Measurements from ENCODE around the gene UPF3A.
A peak's percentile ranks its signal among the peaks of the same experiment; 100 is the strongest.

The UPF3A gene

GRCh38 chr13:114264886-114265611 lies 16.4 kb upstream of the UPF3A start:
- no peaks in the 10 kb centered on the region for H3K4me1 ChIP-seq (ENCODE audit: control insufficient read depth, low read depth, low read length)
- no peak overlapping the region for H3K9ac ChIP-seq (ENCODE audit: low read length)
- no peak overlapping the region for H3K27ac ChIP-seq (ENCODE audit: low read length)
- no peak overlapping the region for H3K4me3 ChIP-seq (ENCODE audit: low read length)
- no peaks in the 10 kb centered on the region for H3K27me3 ChIP-seq (ENCODE audit: control insufficient read depth, insufficient read depth, low read length)
- H3K9me3 ChIP-seq (ENCODE audit: control insufficient read depth, low read depth, low read length): no peaks in the 10 kb centered on the region
- peaks cover 83% of the 10 kb centered on the region for H3K36me3 ChIP-seq (ENCODE audit: control insufficient read depth, low read depth, low read length)

GRCh38 chr13:114266241-114266640 lies 15.2 kb upstream of the UPF3A start:
- Histone ChIP-seq H3K27ac (ENCODE audit: low read length) (no peak overlapping the region), H3K9me3 (ENCODE audit: control insufficient read depth, low read depth, low read length) (no peaks in the 10 kb centered on the region), H3K9ac (ENCODE audit: low read length) (no peak overlapping the region), H3K4me3 (ENCODE audit: low read length) (no peak overlapping the region), H3K27me3 (ENCODE audit: control insufficient read depth, insufficient read depth, low read length) (no peaks in the 10 kb centered on the region), H3K36me3 (ENCODE audit: control insufficient read depth, low read depth, low read length) (peaks cover 75% of the 10 kb centered on the region), H3K4me1 (ENCODE audit: control insufficient read depth, low read depth, low read length) (no peaks in the 10 kb centered on the region)

DNA sequence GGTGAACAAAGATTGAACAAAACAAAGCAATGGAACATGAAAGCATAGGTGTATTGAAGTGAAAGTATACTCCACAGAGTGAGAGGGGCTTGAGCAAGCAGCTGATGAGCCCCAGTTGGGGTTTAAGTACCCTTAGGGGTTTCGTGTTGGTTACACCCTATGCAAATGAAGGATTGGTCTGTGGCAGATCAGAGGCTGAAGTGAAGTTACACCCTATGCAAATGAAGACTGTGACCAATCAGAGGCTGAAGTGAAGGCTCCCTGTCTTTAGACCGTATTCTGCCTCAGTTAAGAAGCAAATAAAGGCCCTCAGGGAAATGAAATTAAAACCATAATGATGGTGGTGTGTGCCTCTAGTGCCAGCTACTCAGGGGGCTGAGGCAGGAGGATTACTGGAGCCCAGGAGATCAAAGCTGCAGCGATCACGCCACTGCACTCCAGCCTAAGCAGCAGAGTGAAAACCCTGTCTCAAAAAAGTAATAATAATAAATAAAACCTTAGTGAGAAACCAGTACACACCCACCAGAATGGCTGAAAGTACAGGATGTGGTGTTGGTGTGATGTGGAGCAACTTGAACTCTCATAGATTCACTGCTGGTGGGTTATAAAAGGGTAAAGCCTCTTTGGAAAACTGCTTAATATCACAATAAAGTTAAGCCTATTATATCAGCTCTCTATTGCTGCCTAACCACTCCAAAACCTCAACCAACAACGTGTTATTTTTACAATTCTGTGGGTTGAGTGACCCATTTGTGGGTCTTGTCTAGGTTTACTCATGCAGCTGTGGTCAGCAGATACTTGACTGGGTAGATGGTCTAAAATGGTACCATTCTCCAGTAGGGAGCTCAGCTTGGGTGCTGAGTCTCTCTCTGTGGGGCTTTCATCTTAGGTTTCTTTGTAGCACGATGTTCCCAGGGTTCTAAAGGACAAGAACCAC lies 12.8 kb upstream of the UPF3A start:
- Histone ChIP-seq H3K36me3 (ENCODE audit: control insufficient read depth, low read depth, low read length) (peaks cover 70% of the 10 kb centered on the region), H3K9ac (ENCODE audit: low read length) (no peak overlapping the region), H3K27ac (ENCODE audit: low read length) (no peak overlapping the region), H3K4me1 (ENCODE audit: control insufficient read depth, low read depth, low read length) (no peaks in the 10 kb centered on the region), H3K4me3 (ENCODE audit: low read length) (no peak overlapping the region), H3K27me3 (ENCODE audit: control insufficient read depth, insufficient read depth, low read length) (no peaks in the 10 kb centered on the region), H3K9me3 (ENCODE audit: control insufficient read depth, low read depth, low read length) (no peaks in the 10 kb centered on the region)

DNA sequence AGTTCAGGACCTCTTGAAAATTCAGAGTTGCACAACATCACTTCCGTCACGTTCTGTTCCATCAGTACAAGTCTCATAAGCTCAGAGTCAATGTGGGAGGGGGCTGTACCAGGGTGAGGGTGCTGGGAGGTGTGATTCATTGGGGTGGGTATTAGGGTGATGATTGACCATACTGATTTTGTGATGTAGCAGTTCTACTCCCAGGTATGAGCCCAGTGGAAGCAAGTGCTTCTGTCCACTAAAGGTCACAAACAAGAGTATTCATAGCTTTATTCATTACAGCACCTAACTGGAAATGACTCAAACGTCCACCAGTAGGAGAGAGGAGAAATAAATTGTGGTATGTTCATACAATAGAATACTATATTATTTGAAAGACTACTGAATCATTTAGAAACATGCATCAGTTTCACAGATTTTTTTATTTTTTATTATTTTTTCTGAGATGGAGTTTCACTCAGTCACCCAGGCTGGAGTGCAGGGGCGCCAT lies 12.1 kb upstream of the UPF3A start:
- no peaks in the 10 kb centered on the region for H3K4me1 ChIP-seq (ENCODE audit: control insufficient read depth, low read depth, low read length)
- H3K4me3 ChIP-seq (ENCODE audit: low read length): no peak overlapping the region
- H3K9ac ChIP-seq (ENCODE audit: low read length): no peak overlapping the region
- H3K9me3 ChIP-seq (ENCODE audit: control insufficient read depth, low read depth, low read length): no peaks in the 10 kb centered on the region
- no peaks in the 10 kb centered on the region for H3K27me3 ChIP-seq (ENCODE audit: control insufficient read depth, insufficient read depth, low read length)
- H3K36me3 ChIP-seq (ENCODE audit: control insufficient read depth, low read depth, low read length): peaks cover 69% of the 10 kb centered on the region
- H3K27ac ChIP-seq (ENCODE audit: low read length): no peak overlapping the region

GRCh38 chr13:114272977-114273376 lies 8.4 kb upstream of the UPF3A start:
- H3K9me3 ChIP-seq (ENCODE audit: control insufficient read depth, low read depth, low read length): no peaks in the 10 kb centered on the region
- no peak overlapping the region for H3K9ac ChIP-seq (ENCODE audit: low read length)
- peaks cover 45% of the 10 kb centered on the region for H3K36me3 ChIP-seq (ENCODE audit: control insufficient read depth, low read depth, low read length)
- H3K27me3 ChIP-seq (ENCODE audit: control insufficient read depth, insufficient read depth, low read length): no peaks in the 10 kb centered on the region
- no peak overlapping the region for H3K27ac ChIP-seq (ENCODE audit: low read length)
- H3K4me1 ChIP-seq (ENCODE audit: control insufficient read depth, low read depth, low read length): no peaks in the 10 kb centered on the region
- H3K4me3 ChIP-seq (ENCODE audit: low read length): no peak overlapping the region

DNA sequence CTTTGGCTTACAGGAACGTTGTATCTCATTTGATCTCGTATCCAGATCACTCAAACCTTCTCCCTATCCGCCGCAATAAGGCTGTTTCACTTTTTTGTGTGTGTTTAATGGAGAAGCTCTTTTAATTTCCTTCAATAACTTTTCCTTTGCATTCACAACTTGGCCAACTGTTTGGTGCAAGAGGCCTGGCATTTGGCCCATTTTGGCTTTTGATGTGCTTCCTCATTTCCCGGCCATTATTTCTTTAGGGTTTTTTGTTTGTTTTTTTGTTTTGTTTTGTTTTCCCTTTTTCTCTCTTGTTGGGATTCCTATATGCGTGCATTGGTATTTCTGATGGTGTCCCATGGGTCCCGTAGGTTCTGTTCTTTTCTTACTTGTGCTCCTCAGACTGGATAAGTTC lies 6.1 kb upstream of the UPF3A start:
- Histone ChIP-seq H3K9ac (ENCODE audit: low read length) (no peak overlapping the region), H3K27ac (ENCODE audit: low read length) (no peak overlapping the region), H3K4me1 (ENCODE audit: control insufficient read depth, low read depth, low read length) (peaks cover 5% of the 10 kb centered on the region), H3K9me3 (ENCODE audit: control insufficient read depth, low read depth, low read length) (no peaks in the 10 kb centered on the region), H3K4me3 (ENCODE audit: low read length) (no peak overlapping the region), H3K27me3 (ENCODE audit: control insufficient read depth, insufficient read depth, low read length) (no peaks in the 10 kb centered on the region), H3K36me3 (ENCODE audit: control insufficient read depth, low read depth, low read length) (peaks cover 37% of the 10 kb centered on the region)

- peaks cover 13% of the 10 kb centered on the region for H3K4me1 ChIP-seq (ENCODE audit: control insufficient read depth, low read depth, low read length)
- H3K36me3 ChIP-seq (ENCODE audit: control insufficient read depth, low read depth, low read length): peaks cover 16% of the 10 kb centered on the region
- H3K9ac ChIP-seq (ENCODE audit: low read length): no peak overlapping the region
- no peak overlapping the region for H3K4me3 ChIP-seq (ENCODE audit: low read length)
- H3K27ac ChIP-seq (ENCODE audit: low read length): no peak overlapping the region
- H3K9me3 ChIP-seq (ENCODE audit: control insufficient read depth, low read depth, low read length): no peaks in the 10 kb centered on the region
- H3K27me3 ChIP-seq (ENCODE audit: control insufficient read depth, insufficient read depth, low read length): no peaks in the 10 kb centered on the region
Measured at GRCh38 chr13:114279146-114279545, 2.3 kb upstream of the UPF3A start.

GRCh38 chr13:114279758-114280355 lies 1.5 kb upstream of the UPF3A start:
- Histone ChIP-seq H3K9me3 (ENCODE audit: control insufficient read depth, low read depth, low read length) (no peaks in the 10 kb centered on the region), H3K36me3 (ENCODE audit: control insufficient read depth, low read depth, low read length) (peaks cover 16% of the 10 kb centered on the region), H3K27ac (ENCODE audit: low read length) (no peak overlapping the region), H3K9ac (ENCODE audit: low read length) (peak overlapping the region; percentile 83), H3K4me3 (ENCODE audit: low read length) (peak overlapping the region; percentile 98), H3K27me3 (ENCODE audit: control insufficient read depth, insufficient read depth, low read length) (no peaks in the 10 kb centered on the region), H3K4me1 (ENCODE audit: control insufficient read depth, low read depth, low read length) (peaks cover 13% of the 10 kb centered on the region)

DNA sequence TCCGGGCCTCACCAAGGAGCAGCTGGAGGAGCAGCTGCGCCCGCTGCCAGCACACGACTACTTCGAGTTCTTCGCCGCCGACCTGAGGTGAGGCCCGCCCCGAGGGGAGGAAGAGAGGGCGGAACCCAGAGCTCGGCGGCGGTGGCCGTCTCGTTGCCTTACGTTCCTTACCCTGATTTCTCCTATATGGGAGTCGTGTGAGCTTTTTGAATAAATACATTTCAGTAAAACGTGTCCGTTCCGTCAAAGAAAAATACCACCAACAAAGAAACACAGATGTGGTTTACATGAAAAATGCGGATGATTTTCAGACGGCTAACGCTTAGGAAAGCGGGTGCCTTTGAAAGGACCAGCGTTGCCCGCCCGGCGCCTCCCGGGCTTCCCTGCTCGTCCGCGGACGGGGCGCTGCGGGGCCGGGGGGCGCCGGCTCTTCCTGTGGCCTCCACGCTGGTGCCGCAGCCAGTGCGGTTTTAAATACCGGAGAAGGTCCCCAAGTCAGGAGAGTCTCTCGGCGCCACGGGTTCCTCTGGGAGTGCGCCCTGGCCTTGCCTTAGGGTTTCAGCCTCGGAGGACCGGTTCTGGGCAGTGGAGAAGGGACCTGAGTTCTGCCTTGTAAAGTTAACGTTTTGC lies 755 bp downstream of the UPF3A start:
- H3K4me1 ChIP-seq (ENCODE audit: control insufficient read depth, low read depth, low read length): peaks cover 13% of the 10 kb centered on the region
- H3K4me3 ChIP-seq (ENCODE audit: low read length): peak overlapping the region; percentile 98
- no peaks in the 10 kb centered on the region for H3K9me3 ChIP-seq (ENCODE audit: control insufficient read depth, low read depth, low read length)
- no peaks in the 10 kb centered on the region for H3K27me3 ChIP-seq (ENCODE audit: control insufficient read depth, insufficient read depth, low read length)
- peak overlapping the region; percentile 25 for H3K27ac ChIP-seq (ENCODE audit: low read length)
- H3K9ac ChIP-seq (ENCODE audit: low read length): peak overlapping the region; percentile 85
- H3K36me3 ChIP-seq (ENCODE audit: control insufficient read depth, low read depth, low read length): peaks cover 37% of the 10 kb centered on the region

DNA sequence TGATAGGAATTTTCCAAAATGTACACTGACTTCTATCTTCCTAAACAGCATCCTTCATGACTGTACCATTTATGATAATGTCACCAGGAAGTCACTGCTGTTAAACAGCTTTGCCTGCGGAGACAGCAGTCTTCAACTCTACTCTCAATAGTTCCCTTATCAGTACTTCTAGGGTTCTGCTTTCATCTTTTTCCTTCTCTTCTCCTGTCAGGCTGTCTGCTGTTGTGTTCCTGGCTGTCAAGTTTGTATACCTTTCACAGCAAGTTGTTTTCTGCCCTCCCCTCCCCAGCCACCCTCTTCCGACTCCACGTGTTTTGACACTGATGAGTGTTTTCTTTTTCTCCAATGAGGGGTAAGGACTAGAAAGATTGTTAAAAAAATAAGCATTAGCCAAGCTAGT lies 2.2 kb downstream of the UPF3A start:
- H3K36me3 ChIP-seq (ENCODE audit: control insufficient read depth, low read depth, low read length): peaks cover 49% of the 10 kb centered on the region
- no peak overlapping the region for H3K9ac ChIP-seq (ENCODE audit: low read length)
- H3K27ac ChIP-seq (ENCODE audit: low read length): no peak overlapping the region
- H3K9me3 ChIP-seq (ENCODE audit: control insufficient read depth, low read depth, low read length): no peaks in the 10 kb centered on the region
- no peak overlapping the region for H3K4me3 ChIP-seq (ENCODE audit: low read length)
- no peaks in the 10 kb centered on the region for H3K27me3 ChIP-seq (ENCODE audit: control insufficient read depth, insufficient read depth, low read length)
- peaks cover 13% of the 10 kb centered on the region for H3K4me1 ChIP-seq (ENCODE audit: control insufficient read depth, low read depth, low read length)

GRCh38 chr13:114284680-114285079 lies 3.3 kb downstream of the UPF3A start:
- Histone ChIP-seq H3K27ac (ENCODE audit: low read length) (no peak overlapping the region), H3K4me3 (ENCODE audit: low read length) (no peak overlapping the region), H3K36me3 (ENCODE audit: control insufficient read depth, low read depth, low read length) (peaks cover 48% of the 10 kb centered on the region), H3K9me3 (ENCODE audit: control insufficient read depth, low read depth, low read length) (no peaks in the 10 kb centered on the region), H3K9ac (ENCODE audit: low read length) (no peak overlapping the region), H3K4me1 (ENCODE audit: control insufficient read depth, low read depth, low read length) (peaks cover 13% of the 10 kb centered on the region), H3K27me3 (ENCODE audit: control insufficient read depth, insufficient read depth, low read length) (no peaks in the 10 kb centered on the region)
